IPS-NIHi7 (cell line): ENCODE measurements around the gene TMEM208.

Source experiments
- DNase-seq: peaks from one replicate; pipeline ENCODE4 v3.0.0; 2012; ENCODE audit warnings: mixed read lengths; ENCODE audit errors: extremely low spot score

The TMEM208 gene

DNA sequence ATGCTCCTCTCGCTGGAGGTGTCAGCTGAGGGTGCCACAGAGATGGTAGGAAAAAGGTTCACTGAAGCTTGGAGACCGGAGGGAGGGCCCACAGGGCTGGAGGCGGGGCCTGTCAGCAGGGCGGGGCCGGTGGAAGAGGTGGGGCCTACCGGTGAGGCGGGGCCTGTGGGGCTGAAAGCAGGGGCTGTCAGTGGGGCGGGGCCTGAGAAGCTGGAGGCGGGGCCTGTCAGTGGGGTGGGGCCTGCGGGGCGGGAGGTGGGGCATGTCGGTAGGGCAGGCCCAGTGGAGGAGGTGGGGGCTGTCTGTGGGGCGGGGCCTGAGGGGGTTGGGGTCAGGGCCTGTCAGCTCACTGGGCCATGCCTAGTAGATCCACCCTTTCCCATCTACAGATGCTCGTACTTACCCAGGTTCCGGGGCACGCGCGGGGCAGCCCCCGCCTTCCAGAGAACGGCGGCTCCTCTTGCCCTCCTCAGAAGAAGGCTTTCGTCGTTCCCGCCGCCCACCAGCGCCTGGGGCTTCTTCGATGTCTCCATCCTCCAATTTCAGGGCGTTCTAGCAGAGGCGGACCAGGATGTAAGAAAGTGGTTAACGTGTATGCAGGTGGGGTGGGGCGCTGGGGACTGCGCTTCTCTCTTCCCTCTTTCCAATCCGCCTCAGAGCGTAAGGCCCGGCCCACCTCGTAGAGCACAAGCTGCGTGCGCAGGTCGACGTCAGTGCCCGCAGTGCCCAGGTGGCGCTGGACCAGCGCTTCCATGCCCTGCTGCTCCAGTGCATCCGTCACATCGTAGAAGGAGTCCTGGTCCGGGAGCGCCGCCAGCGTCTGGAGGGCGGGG, 9.8 kb downstream of the TMEM208 start:
- peak; percentile 98 for DNase-seq

- DNase-seq, result no peak
Measured at GRCh38 chr16:67237396-67238277, 10.7 kb downstream of the TMEM208 start.

DNA sequence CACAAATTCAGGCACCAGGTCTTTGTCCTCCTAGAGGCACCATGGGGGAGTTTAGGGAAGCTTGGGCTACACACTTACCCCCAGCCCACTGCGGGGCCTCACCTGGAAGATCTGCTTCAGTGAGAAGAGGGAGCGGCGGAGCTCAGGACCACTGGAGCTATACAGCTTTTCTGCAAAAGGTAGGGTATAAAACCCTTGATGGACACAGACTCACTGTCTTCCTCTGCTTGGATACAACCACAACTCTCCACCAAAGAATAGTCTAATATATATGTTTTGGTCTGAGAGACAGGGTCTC, 11.3 kb downstream of the TMEM208 start:
- DNase-seq, result no peak

DNA sequence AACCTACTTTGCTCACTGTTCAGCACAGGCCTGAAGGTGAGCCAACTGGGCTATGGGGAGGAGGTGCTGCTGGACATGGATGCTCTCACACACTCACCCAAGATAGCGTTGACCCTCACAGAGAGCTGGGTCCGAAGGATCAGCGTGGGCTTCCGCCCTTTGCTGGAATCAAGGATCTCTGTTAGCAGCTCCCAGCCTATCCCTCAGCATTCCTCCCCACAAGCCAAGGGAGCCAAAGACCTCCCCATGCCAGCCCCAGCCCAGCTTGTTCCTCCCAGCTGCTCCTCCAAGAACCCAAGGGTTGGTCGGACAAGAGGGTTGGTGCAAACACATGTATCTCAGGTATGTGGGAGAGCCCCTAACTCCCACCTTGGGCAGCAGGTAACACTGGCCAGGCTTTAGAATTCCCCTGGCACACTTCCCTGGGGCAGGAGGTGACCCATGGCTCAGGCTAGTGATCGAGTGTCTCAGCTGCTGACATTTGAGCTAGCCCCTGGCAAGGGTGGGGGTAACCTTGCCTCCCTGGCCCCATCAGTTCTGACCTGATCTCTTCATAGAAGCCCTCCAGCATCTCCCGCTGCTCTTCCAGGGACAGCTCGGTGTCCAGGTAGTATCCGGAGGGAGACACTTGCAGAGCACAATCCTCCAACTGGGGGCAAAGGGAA, 12.0 kb downstream of the TMEM208 start:
- no peak for DNase-seq

- DNase-seq, result no peak
Measured at GRCh38 chr16:67240506-67240905, 13.6 kb downstream of the TMEM208 start.

DNA sequence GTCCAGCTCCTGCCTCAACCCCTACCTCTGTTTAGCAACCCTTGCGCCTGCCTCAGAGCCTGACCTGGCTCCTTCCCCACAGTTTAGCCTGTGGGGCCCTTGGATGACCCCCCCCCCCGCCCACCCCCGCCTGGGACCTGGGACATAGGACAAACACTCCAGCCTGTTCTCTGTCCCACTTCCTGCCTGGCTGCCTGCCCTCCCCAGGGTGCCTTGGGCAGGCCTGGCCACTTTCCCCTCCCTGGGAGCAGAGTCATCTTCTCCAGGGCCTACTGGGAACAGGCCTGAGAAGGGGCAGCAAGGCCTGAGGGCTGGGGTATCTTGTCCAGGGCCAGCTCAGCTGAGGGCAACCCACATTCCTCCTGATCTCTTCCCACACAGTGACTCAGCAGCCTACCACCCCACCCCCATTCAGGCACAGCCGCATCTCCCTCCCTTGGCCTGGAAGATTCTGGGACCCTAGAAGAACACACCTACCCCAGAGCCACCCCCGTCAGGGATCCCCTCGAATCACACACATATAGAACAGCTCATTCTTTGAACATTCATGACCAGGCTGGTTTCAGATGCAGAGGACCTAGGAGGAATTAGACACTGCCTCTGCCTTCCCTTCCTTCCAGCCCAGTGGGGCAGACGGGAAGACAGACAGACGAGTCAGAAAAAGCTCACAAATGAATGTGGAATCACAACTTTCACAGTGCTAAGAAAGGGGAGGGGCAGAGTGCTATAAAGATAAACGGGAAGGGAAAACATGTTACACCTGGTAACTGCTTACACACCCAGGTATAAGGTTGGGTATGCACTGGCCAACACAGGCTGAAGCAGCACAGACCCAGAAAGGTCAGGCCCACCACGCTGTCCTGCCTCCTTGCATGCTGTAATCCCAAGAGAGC, 14.3 kb downstream of the TMEM208 start:
- peak; percentile 50 for DNase-seq

DNA sequence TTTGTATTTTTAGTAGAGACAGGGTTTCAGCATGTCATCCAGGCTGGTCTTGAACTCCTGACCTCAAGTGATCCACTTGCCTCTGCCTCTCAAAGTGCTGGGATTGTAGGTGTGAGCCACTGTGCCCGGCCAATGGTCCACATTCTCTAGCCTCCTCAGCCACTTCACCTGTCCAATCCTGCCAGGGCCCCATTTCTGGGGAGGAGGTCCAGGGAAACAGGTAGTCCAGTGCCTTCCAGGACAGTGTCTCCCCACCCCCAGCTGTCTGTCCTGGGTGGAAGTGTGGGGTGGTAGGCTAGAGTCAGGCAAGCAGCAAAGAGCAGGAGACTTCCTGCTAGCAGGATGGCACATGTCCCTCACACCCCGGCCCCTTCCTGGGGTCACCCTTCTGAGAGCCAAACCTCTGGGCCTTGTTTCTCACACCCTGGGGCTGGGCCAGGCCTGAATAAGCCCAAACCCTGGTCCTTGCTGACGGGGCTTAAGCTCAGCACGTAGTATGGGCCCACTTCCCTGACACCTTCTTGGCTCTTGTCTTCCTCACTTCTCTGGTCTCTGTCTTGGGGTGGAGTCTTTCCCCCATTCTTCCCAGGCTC, 15.3 kb downstream of the TMEM208 start:
- no peak for DNase-seq

- DNase-seq, result no peak
Measured at GRCh38 chr16:67243481-67243880, 16.6 kb downstream of the TMEM208 start.

GRCh38 chr16:67244387-67245185, 17.7 kb downstream of the TMEM208 start:
- DNase-seq, result no peak

- no peak for DNase-seq
Measured at GRCh38 chr16:67245186-67245585, 18.3 kb downstream of the TMEM208 start.

DNA sequence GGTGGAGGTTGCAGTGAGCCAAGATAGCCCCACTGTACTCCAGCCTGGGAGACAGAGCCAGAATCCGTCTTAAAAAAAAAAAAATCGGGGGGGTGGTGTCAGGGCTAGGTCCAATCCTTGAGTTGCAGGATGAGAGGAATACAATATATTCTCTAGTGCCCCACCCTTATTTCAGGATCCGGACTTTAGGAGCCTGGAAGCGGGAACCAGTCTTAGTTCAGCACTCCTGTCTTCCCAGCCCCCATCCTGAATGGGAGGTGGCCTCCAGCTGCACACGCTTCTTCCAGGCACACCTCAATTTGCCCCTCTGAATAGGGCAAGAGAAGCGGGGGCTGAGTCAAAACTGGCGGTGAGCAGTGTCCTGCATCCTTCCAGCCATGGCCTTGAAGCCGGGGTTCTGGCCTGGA, 18.7 kb downstream of the TMEM208 start:
- no peak for DNase-seq

- peak; percentile 70 for DNase-seq
Measured at GRCh38 chr16:67246081-67246755, 19.3 kb downstream of the TMEM208 start.

DNA sequence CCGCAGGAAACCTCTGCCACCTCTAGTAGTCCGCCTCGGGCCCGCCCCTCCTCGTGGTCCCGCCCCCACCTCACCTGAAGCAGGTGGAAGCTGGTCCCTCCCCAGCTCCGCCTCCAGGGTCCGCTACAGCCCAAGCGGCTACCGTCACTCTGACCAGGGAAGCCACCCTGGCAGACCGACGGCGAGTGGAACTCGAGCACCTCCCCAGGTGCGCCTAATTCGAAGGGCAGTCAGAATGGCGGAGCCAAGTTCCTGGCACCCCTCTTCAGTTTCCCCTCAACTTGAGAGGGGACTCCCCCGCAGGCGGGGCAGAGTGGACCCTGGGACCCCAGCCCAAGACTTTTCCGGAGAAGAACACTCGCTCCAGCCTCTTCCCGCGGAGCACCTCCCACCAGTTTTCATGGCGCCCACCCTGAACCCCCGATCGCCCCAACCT, 19.8 kb downstream of the TMEM208 start:
- peak; percentile 87 for DNase-seq

- DNase-seq, result peak; percentile 92
Measured at GRCh38 chr16:67247192-67248072, 20.5 kb downstream of the TMEM208 start, which contains the start of gene FHOD1. TSS of gene FHOD1 (minus strand) at chr16:67247481. CDS start at chr16:67247410, 71 bp downstream.

DNA sequence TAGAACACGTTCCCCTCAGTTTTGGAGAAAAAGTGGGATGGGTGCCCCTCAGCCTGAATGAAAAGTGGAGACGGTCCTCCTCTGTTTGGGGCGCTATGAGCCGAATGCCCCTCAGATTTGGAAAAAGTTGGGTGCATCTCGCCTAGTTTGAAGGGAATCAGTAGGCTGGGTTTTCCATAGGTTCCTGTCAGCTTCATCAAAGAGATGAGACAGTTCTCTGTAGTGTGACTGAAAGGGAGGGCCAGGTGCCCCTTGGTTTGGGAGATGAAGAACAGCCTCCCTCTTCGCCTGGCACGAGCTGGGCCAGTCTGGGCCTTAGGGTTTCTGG, 21.1 kb downstream of the TMEM208 start:
- DNase-seq, result no peak

GRCh38 chr16:67248401-67249177, 21.7 kb downstream of the TMEM208 start, which contains the start of gene SLC9A5:
TSS of gene SLC9A5 (plus strand) at chr16:67248979. CDS start at chr16:67249015, 36 bp downstream.
- DNase-seq, result peak; percentile 43

DNA sequence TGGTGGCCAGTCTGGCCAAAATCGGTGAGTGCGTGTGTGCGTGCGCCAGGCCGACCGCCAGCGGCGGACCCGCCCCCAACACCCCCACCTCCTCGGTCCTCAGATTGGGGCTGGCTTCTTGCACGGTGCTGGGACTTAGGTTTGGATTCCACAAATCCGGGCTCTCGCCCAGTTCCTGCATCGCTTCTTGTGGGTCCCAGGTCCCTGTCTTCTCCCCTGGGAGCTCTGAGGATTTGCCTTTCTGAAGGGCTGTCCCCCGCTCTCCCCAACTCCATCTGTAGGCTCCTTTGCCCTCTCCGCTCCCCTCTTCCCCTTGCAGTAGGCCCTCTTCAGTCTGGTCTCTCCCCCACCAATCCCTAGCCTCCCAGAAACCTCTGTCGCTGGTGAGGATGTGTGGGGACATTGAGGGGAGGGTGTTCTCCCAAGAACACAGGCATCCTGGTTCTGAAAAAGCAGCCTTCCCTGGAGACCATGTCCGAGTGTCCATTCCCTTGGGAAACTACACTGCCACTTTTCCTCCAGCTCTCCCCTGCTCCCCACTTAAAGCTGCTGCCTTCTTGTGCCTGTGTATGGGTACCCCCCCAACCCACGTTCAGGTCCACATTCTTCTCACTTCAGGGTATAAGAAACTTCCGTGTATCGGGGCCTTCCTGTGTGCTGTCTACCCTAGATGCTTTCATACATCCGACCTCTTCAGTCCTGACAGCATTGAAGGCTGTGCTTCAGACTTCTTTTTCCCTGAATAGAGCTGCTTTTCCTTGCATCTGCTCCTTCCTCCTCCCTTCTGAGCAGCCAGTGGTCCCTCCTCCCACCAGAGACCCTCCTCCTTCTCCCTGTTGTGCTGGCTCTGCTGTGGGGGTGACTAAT, 22.5 kb downstream of the TMEM208 start:
- peak; percentile 40 for DNase-seq
